HL-60 (cell line): ENCODE data around the gene OGG1.

Experiments used
- DNase-seq, 2 experiments: peaks; one replicate each; pipeline ENCODE4 v3.0.0-alpha.2; 2010 to 2020; ENCODE audit warnings: low read depth in 1 of 2, low spot score in 1 of 2
- H3K27ac ChIP-seq: fragments of 250-450 bp; sonication (Bioruptor Pico); replicated peaks from 2 replicates; pipeline ENCODE4 v1.5.1; 2020; ENCODE audit warnings: mild to moderate bottlenecking, moderate library complexity
- H3K27me3 ChIP-seq: fragments of 250-450 bp; sonication (Bioruptor Pico); 2 replicates; pipeline ENCODE4 v1.5.1; 2021; ENCODE audit warnings: mild to moderate bottlenecking, moderate library complexity; ENCODE audit not compliant: insufficient read depth, poor library complexity, severe bottlenecking
- H3K4me3 ChIP-seq: replicated peaks from 2 replicates; pipeline ENCODE4 v1.5.1; 2011; ENCODE audit warnings: mild to moderate bottlenecking, control low read depth, low read length; ENCODE audit not compliant: insufficient read depth
- CTCF ChIP-seq: IDR thresholded peaks from one replicate; pipeline ENCODE4 v1.5.1; 2011; ENCODE audit warnings: low read length, control low read depth, inconsistent platforms; ENCODE audit not compliant: insufficient read depth
- GABPA ChIP-seq: IDR thresholded peaks from 2 replicates; pipeline ENCODE4 v1.6.1; 2012; ENCODE audit warnings: low read depth
- POLR2AphosphoS5 ChIP-seq: IDR thresholded peaks from 2 replicates; pipeline ENCODE4 v1.6.1; 2012; ENCODE audit warnings: low read depth
- REST ChIP-seq: IDR thresholded peaks from 2 replicates; pipeline ENCODE4 v1.6.1; 2012; ENCODE audit warnings: low read depth; ENCODE audit not compliant: insufficient replicate concordance
- SPI1 ChIP-seq: IDR thresholded peaks from 2 replicates; pipeline ENCODE4 v1.6.1; 2012; ENCODE audit warnings: low read depth, mild to moderate bottlenecking, borderline replicate concordance

The OGG1 gene

GRCh38 chr3:9760779-9761505, 11.2 kb downstream of the OGG1 start:
- no peak for DNase-seq
- Histone ChIP-seq H3K27me3 (no peaks in the 10 kb centered on the region), H3K27ac (no peak overlapping the region), H3K4me3 (no peak overlapping the region)
- TF ChIP-seq SPI1 (no peak), GABPA (no peak), POLR2AphosphoS5 (no peak; the same call in 1 of the 2 replicates), REST (no peak), CTCF (no peak)

- Histone ChIP-seq H3K4me3 (no peak overlapping the region), H3K27me3 (no peaks in the 10 kb centered on the region), H3K27ac (no peak overlapping the region)
- TF ChIP-seq POLR2AphosphoS5: no peak
- TF ChIP-seq SPI1: no peak
- no peak for TF ChIP-seq GABPA
- TF ChIP-seq REST: no peak
- TF ChIP-seq CTCF: no peak
- no peak for DNase-seq
Observed at GRCh38 chr3:9761919-9762318, 12.2 kb downstream of the OGG1 start.

- Histone ChIP-seq H3K4me3 (no peak overlapping the region), H3K27ac (no peak overlapping the region), H3K27me3 (no peaks in the 10 kb centered on the region)
- DNase-seq: no peak
- TF ChIP-seq REST: no peak
- TF ChIP-seq POLR2AphosphoS5: 0 out of 2 replicates have a peak, but pooled peaks have one; percentile 37
Observed at GRCh38 chr3:9762871-9763270, 13.1 kb downstream of the OGG1 start.
